ENCODE measurements around the gene NELFB.

NELFB gene

GRCh38 chr9:137268538-137269201, 13.5 kb downstream of the NELFB start:
- DNase-seq, result no peak

GRCh38 chr9:137269231-137269772, 14.2 kb downstream of the NELFB start:
- DNase-seq, result no peak

- DNase-seq, result peak; percentile 30
Measured at GRCh38 chr9:137270929-137271695, 16.0 kb downstream of the NELFB start.

- no peak for DNase-seq
Measured at GRCh38 chr9:137271696-137272076, 16.6 kb downstream of the NELFB start.

- DNase-seq, result no peak
Measured at GRCh38 chr9:137272241-137273094, 17.3 kb downstream of the NELFB start.

GRCh38 chr9:137273095-137273490, 18.0 kb downstream of the NELFB start:
- DNase-seq, result no peak

- DNase-seq, result no peak
Measured at GRCh38 chr9:137273611-137274320, 18.6 kb downstream of the NELFB start.

- no peak for DNase-seq
Measured at GRCh38 chr9:137275203-137275587, 20.1 kb downstream of the NELFB start.

GRCh38 chr9:137275588-137276472, 20.7 kb downstream of the NELFB start:
- DNase-seq, result no peak

- no peak for DNase-seq
Measured at GRCh38 chr9:137276473-137277328, 21.6 kb downstream of the NELFB start.

GRCh38 chr9:137277329-137278041, 22.4 kb downstream of the NELFB start, which contains the start of gene TOR4A:
Gene TOR4A (plus strand): TSS chr9:137277726. CDS start chr9:137278690, 964 bp downstream.
- peak; percentile 34 for DNase-seq

- DNase-seq, result no peak
Measured at GRCh38 chr9:137278061-137278701, 23.1 kb downstream of the NELFB start.

GRCh38 chr9:137278721-137279711, 23.9 kb downstream of the NELFB start:
- DNase-seq, result no peak

GRCh38 chr9:137279741-137280473, 24.8 kb downstream of the NELFB start:
- no peak for DNase-seq

GRCh38 chr9:137280474-137281344, 25.6 kb downstream of the NELFB start:
- peak; percentile 18 for DNase-seq

Data from CD4-positive, alpha-beta T cell treated with Interleukin-10 for 1 hour (primary cell).